Measurements from ENCODE around the gene NACC2. TPM values are rescaled to one million over a fixed set of nuclear protein-coding genes. Genes with fewer than 3 reads are reported as not detected.

Gene NACC2
- total RNA-seq, 4 donors from 2014 or later = 15.0 to 35.2 (median 20.7) TPM

DNA sequence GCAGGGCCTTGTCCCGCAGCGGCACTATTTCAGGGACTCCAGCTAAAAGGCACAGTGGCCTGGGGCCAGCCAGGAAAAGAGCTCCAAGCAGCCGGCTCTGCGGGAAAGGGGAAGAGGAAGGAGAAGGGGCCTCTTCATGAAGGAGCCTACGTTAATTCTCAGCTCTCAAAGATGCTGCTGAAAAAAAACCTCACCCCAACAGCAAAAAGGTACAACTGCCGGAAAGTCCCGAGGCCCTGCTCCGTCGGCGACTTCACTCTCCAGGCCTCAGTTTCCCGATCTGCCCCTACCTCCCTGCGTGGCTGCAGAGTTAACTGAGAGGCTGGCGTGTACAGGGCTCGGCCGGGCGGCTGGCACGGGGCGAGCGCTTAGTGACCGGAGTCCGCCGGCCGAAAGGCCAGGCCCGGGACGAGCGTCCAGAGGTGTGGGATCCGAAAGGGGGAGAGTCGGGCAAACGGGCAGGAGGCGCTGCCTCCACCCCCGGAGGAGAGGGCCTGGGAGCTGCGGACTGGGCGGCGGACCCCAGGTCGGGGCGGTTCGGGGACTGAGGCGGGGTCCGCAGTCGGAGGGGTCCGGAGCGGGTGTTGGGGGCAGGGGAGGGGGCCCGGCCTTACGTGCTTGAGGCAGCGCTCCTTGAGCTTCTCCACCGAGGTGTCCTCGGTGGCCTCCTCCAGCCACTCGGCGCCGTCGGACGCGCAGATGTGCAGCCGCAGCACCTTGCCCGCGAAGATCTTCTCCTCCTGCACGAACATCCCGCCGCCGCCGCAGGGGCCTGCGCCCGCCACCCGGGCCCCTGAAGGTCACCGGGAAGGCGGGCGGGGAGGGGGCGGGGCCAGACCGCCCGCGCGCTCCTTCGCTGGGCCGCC is 134.4 kb downstream of the NACC2 start:
- TF ChIP-seq, protein P1, sequence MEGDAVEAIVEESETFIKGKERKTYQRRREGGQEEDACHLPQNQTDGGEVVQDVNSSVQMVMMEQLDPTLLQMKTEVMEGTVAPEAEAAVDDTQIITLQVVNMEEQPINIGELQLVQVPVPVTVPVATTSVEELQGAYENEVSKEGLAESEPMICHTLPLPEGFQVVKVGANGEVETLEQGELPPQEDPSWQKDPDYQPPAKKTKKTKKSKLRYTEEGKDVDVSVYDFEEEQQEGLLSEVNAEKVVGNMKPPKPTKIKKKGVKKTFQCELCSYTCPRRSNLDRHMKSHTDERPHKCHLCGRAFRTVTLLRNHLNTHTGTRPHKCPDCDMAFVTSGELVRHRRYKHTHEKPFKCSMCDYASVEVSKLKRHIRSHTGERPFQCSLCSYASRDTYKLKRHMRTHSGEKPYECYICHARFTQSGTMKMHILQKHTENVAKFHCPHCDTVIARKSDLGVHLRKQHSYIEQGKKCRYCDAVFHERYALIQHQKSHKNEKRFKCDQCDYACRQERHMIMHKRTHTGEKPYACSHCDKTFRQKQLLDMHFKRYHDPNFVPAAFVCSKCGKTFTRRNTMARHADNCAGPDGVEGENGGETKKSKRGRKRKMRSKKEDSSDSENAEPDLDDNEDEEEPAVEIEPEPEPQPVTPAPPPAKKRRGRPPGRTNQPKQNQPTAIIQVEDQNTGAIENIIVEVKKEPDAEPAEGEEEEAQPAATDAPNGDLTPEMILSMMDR (IDR thresholded peaks at IDR 0.05; ENCODE audit: low read depth) = no peak

DNA sequence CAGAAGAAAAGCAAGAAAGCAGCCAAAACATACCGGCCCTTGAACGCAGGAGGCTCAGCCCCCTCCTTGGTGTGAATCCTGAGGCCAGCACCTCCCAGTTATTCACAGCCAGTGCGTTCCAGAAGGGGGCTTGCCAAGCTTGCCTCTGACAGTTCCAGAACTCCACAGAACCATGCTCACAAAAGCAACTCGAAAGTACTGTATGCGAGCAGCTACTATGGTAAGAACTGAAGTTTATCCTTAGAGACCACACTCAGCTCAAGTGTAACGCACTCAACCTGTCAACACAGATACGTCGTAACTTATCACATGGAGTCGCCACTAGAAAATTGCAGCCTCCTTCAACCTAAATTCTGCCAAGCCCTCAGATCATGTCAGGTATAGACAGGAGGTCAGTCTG is 135.3 kb downstream of the NACC2 start:
- TF ChIP-seq, protein P1 (IDR thresholded peaks at IDR 0.05; ENCODE audit: low read depth) = no peak

DNA sequence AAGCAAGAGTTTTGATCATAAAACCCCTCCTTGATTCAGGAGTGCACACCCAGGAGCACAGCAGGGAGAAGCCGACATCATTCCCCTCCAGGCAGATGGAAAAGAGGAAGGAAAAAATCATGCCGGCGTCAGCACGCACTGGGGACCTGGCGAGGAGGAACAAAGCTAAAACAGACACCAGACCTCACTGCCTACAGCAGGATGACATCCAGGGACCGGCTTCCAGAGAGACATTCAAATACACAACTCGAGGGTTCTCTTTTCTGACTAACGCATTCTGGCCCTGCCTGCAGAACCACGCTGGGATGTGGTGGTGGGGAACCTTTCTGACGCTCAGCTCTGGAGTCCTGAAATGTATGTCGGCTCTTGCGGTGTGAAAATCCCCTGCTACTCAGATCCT is 136.6 kb downstream of the NACC2 start:
- TF ChIP-seq, protein P1 (IDR thresholded peaks at IDR 0.05; ENCODE audit: low read depth) = no peak

DNA sequence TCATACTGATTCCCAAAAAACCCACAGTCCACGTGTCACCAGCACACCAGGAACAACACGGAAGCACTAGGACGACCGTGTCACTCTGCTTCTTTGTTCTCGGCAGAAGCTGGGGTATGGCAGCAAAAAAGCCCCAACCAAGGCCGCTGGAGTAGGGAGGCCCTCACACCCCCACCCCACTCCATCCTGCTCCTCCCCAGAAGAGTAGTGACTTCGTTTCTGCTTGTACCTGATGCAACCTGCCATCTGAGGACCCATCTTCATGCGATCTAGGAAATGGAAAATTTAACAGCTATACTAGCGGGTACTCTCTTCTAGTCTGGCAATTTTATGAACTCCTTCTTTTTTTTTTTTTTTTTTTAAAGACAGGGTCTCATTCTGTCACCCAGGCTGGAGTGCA is 137.7 kb downstream of the NACC2 start:
- TF ChIP-seq, protein P1 (IDR thresholded peaks at IDR 0.05; ENCODE audit: low read depth) = no peak

DNA sequence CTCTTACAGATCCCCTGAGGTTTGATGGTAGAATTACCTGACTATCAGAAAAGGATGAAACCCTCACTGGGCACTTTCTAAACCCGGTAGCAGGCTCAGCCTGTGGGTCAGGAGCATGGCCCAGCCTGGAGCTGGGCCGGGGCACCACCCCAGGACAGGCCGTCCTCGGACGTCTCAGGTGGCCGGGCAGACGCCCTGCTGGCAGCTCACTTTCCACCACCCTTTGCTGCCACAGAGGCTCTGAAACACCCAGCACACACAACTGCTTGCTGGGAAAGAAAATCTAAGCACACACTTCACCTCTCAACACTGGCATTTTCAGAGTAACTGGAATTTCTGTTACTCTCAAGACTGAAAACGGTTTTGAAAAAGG is 138.3 kb downstream of the NACC2 start:
- TF ChIP-seq, protein P1 (IDR thresholded peaks at IDR 0.05; ENCODE audit: low read depth) = no peak

Other genes starting within 250 kb of the NACC2 start
- 10 to 100 TPM; 23.6 to 35.0 (median 24.1) TPM for gene CAMSAP1, start 187.7 kb downstream of the NACC2 start, total RNA-seq
- gene UBAC1, start 133.9 kb downstream of the NACC2 start, total RNA-seq = 10 to 100 TPM; 32.4 to 56.9 (median 51.2) TPM
- 10 to 100 TPM; 11.3 to 47.8 (median 19.6) TPM for gene TMEM250, start 23.6 kb upstream of the NACC2 start, total RNA-seq
- gene LHX3, start 109.8 kb upstream of the NACC2 start, total RNA-seq = not detected
- 1 to 10 TPM; 3.7 to 5.3 (median 4.5) TPM for gene QSOX2, start 150.5 kb upstream of the NACC2 start, total RNA-seq
- gene CCDC187, start 208.8 kb upstream of the NACC2 start, total RNA-seq = not detected
- 1 to 10 TPM; 2.1 to 5.8 (median 4.1) TPM for gene GPSM1, start 232.2 kb upstream of the NACC2 start, total RNA-seq